KMS-11 (cell line): ENCODE data around the gene CPNE6.

Source experiments
- H2AFZ ChIP-seq: fragments of 200-600 bp; sonication (generic); 2 replicates; pipeline ENCODE4 v1.6.1; 2016; ENCODE audit warnings: antibody characterized with exemption, mixed run types, low read depth
- H3K27ac ChIP-seq: fragments of 200-600 bp; sonication (generic); 2 replicates; pipeline ENCODE4 v1.6.1; 2016; ENCODE audit warnings: mild to moderate bottlenecking, mixed run types
- H3K27me3 ChIP-seq: fragments of 200-600 bp; sonication (generic); 2 replicates; pipeline ENCODE4 v1.6.1; 2017; ENCODE audit warnings: mild to moderate bottlenecking, low read depth, mixed run types, moderate library complexity; ENCODE audit not compliant: insufficient read depth
- H3K36me3 ChIP-seq: fragments of 200-600 bp; sonication (generic); 2 replicates; pipeline ENCODE4 v1.6.1; 2017; ENCODE audit warnings: mild to moderate bottlenecking, mixed run types; ENCODE audit not compliant: insufficient read depth
- H3K4me1 ChIP-seq: fragments of 200-600 bp; sonication (generic); 2 replicates; pipeline ENCODE4 v1.6.1; 2016; ENCODE audit warnings: mild to moderate bottlenecking, low read depth, mixed run types; ENCODE audit not compliant: poor library complexity, severe bottlenecking
- H3K4me2 ChIP-seq: fragments of 200-600 bp; sonication (generic); 2 replicates; pipeline ENCODE4 v1.7.0; 2016; ENCODE audit warnings: mild to moderate bottlenecking, mixed run types
- H3K4me3 ChIP-seq: fragments of 200-600 bp; sonication (generic); IDR thresholded peaks from 2 replicates; pipeline ENCODE4 v1.6.1; 2017; ENCODE audit warnings: low read depth, low read length, mixed read lengths; ENCODE audit not compliant: insufficient read depth
- H3K79me2 ChIP-seq: fragments of 200-600 bp; sonication (generic); 2 replicates; pipeline ENCODE4 v1.6.1; 2016; ENCODE audit warnings: low read depth, mixed run types; ENCODE audit not compliant: insufficient read depth
- H3K9ac ChIP-seq: fragments of 200-600 bp; sonication (generic); 2 replicates; pipeline ENCODE4 v1.6.1; 2016; ENCODE audit warnings: mild to moderate bottlenecking, mixed run types
- H4K20me1 ChIP-seq: fragments of 200-600 bp; sonication (generic); 2 replicates; pipeline ENCODE4 v1.6.1; 2016; ENCODE audit warnings: mild to moderate bottlenecking, mixed run types; ENCODE audit not compliant: insufficient read depth
- TF ChIP-seq, protein P1 (sequence below): fragments of 200-600 bp; sonication (generic); conservative IDR thresholded peaks from 2 replicates; pipeline ENCODE4 v1.6.1; 2017; ENCODE audit warnings: low read depth, mild to moderate bottlenecking, antibody characterized with exemption, low read length, moderate library complexity, mixed read lengths

Gene CPNE6

DNA sequence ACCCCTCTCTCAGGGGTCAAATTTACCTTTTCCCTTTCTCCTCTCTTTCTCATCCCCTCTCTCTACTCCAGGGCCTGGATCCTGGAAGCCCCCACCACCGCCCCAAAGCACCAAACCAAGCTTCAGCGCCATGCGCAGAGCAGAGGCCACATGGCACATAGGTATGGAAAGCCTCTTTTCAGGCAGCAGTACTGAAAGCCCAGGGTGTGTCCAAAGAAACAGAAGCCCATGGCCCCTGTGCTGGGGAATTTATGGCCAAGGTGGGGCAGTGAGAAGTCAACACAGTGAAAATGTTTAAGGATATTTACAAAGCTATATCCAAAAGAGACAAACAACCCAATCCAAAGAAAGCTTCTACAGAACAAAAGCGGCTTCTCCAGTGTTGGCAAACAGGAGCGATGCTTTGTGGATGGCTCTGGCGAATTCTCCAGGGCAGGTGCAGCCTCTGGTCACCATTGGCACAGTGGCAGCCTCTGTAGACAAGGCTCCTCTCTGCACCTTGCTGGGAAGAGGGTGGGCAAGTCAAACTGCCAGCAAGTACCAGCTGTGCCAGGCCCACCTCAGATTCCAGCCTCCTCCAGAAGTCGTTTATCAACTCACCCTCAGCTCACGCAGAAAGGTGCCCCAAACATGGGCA is 4.7 kb upstream of the CPNE6 start:
- Histone ChIP-seq H3K4me3 (no peak overlapping the region), H3K9ac (no peak overlapping the region), H3K27me3 (no peaks in the 10 kb centered on the region), H3K4me2 (no peak overlapping the region), H3K27ac (no peak overlapping the region), H3K4me1 (no peaks in the 10 kb centered on the region), H3K79me2 (no peaks in the 10 kb centered on the region), H3K36me3 (no peaks in the 10 kb centered on the region), H4K20me1 (no peaks in the 10 kb centered on the region), H2AFZ (no peak overlapping the region)
- TF ChIP-seq, protein P1, sequence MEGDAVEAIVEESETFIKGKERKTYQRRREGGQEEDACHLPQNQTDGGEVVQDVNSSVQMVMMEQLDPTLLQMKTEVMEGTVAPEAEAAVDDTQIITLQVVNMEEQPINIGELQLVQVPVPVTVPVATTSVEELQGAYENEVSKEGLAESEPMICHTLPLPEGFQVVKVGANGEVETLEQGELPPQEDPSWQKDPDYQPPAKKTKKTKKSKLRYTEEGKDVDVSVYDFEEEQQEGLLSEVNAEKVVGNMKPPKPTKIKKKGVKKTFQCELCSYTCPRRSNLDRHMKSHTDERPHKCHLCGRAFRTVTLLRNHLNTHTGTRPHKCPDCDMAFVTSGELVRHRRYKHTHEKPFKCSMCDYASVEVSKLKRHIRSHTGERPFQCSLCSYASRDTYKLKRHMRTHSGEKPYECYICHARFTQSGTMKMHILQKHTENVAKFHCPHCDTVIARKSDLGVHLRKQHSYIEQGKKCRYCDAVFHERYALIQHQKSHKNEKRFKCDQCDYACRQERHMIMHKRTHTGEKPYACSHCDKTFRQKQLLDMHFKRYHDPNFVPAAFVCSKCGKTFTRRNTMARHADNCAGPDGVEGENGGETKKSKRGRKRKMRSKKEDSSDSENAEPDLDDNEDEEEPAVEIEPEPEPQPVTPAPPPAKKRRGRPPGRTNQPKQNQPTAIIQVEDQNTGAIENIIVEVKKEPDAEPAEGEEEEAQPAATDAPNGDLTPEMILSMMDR = no peak

DNA sequence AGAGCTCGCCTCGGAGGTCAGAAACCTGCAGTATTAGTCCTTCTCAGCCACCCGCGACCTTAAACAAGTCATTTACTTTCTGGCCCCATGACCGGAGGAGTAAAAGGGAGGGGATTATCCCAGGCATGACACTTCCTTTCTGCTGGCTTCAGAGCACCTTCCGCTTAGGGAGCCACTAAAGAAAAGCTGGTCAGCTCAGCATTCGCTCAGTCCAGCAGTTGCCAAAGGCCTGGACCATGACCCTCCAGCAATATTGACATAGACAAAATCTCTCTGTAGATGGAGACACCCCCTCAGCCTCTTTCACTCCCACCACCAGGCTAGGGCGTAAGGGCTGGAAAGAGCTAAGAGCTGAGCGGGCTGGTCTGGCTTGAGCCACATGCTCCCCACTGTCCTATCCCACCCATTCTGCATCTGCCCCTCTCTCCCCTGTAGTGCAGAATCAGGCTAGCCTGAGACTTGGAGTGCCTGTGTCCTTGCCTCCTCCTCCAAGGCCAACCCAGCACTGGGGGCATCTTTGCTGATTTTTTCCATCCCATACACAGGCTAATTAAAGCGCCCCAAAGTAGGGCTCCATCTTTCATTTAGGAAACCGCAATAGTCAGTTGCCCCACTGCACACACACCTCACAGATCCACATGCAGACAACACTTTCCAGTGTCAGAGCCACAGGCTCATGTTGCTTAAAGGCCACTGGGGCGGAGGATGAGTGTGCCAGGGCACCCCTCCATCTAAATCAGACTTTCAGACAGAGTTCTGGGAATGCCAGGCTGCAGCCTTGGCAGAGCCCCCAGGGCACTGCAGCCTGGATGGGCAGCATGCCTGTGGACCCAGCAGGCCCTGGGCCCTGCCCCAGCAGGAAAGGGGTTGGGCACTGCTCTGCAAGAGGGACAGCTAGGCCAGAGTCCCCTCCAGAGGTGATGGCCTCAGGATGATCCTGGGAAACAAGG is 4.0 kb upstream of the CPNE6 start:
- Histone ChIP-seq H3K4me2 (no peak overlapping the region), H3K4me1 (no peaks in the 10 kb centered on the region), H3K9ac (no peak overlapping the region), H4K20me1 (no peaks in the 10 kb centered on the region), H3K79me2 (no peaks in the 10 kb centered on the region), H3K27ac (no peak overlapping the region), H3K4me3 (no peak overlapping the region), H2AFZ (no peak overlapping the region), H3K36me3 (no peaks in the 10 kb centered on the region), H3K27me3 (no peaks in the 10 kb centered on the region)
- TF ChIP-seq, protein P1 = no peak

DNA sequence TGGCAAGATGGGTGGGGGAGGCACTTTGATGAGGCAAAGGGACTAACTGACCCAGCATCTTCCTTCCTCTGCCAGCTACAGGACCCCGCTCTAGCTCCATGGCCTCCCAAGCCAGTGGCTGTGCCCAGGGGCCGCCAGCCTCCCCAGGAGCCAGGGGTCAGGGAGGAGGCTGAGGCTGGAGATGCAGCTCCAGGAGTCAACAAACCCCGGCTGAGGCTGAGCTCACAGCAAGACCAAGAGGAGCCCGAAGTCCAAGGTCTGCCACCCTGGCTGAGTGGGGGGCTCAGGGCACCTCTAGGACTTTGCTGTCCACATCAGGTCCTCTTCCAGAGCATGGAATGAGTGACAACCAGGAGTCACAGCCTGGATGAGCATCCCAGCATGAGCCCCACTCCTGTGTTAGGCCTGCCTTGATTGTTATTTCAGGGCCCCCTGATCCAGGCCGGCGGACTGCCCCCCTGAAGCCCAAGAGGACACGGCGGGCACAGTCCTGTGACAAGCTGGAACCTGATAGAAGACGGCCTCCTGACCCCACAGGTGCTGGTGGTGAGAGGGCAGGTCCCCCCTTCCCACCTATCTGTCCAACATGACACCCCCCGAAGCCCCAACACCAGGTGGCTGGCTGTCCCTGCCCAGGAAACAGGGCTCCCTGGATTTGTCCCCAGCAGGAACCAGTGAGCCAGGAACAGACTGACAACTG is 2.5 kb upstream of the CPNE6 start:
- H3K79me2 ChIP-seq = no peaks in the 10 kb centered on the region
- H3K4me3 ChIP-seq = no peak overlapping the region
- H4K20me1 ChIP-seq = no peaks in the 10 kb centered on the region
- H3K27me3 ChIP-seq = no peaks in the 10 kb centered on the region
- TF ChIP-seq, protein P1 = no peak
- H3K36me3 ChIP-seq = no peaks in the 10 kb centered on the region
- no peaks in the 10 kb centered on the region for H3K4me1 ChIP-seq
- no peak overlapping the region for H3K27ac ChIP-seq
- no peak overlapping the region for H3K9ac ChIP-seq
- H3K4me2 ChIP-seq = no peak overlapping the region
- no peak overlapping the region for H2AFZ ChIP-seq

DNA sequence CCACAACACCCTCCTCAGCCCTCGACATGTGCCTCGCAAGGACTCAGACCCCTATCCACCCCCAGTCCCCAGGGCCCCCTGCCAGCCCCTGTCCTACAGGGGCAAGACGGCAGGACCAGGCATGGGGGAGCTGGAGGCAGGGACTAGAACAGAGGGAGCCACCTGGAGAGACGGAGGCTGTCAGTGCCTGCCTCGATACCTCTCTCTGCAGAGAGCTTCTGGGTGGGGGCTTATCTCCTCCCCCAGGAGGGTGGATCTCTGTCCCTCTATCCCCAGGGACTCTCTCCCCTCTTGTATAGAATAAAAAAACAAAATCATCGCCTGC is 2.0 kb upstream of the CPNE6 start:
- Histone ChIP-seq H2AFZ (no peak overlapping the region), H3K79me2 (no peaks in the 10 kb centered on the region), H4K20me1 (no peaks in the 10 kb centered on the region), H3K36me3 (no peaks in the 10 kb centered on the region), H3K27me3 (no peaks in the 10 kb centered on the region), H3K9ac (no peak overlapping the region), H3K4me1 (no peaks in the 10 kb centered on the region), H3K4me2 (no peak overlapping the region), H3K27ac (no peak overlapping the region), H3K4me3 (no peak overlapping the region)
- TF ChIP-seq, protein P1 = no peak
